Subcutaneous abdominal adipose tissue (tissue), 5 donors: ENCODE data around the gene CLHC1.
A peak's percentile ranks its signal among the peaks of the same experiment; 100 is the strongest.

Source experiments
- H3K27ac ChIP-seq: one replicate; pipeline ENCODE4 v1.7.0; 2013; ENCODE audit warnings: low read depth, mild to moderate bottlenecking, inconsistent platforms, low read length, moderate library complexity
- H3K27me3 ChIP-seq, 5 donors: one replicate each; pipeline ENCODE4 v1.7.0; 2013; ENCODE audit warnings: low read length in 5 of 5, inconsistent platforms in 1 of 5; ENCODE audit not compliant: control insufficient read depth in 5 of 5, insufficient read depth in 4 of 5
- H3K36me3 ChIP-seq, 5 donors: one replicate each; pipeline ENCODE4 v1.7.0; 2013; ENCODE audit warnings: low read length in 5 of 5; ENCODE audit not compliant: control insufficient read depth in 5 of 5, insufficient read depth in 5 of 5
- H3K4me1 ChIP-seq, 5 donors: one replicate each; pipeline ENCODE4 v1.7.0; 2013; ENCODE audit warnings: low read length in 5 of 5, mild to moderate bottlenecking in 3 of 5, moderate library complexity in 1 of 5; ENCODE audit not compliant: control insufficient read depth in 5 of 5, insufficient read depth in 5 of 5
- H3K4me3 ChIP-seq, 5 donors: one replicate each; pipeline ENCODE4 v1.7.0; 2013; ENCODE audit warnings: low read length in 5 of 5, low read depth in 1 of 5
- H3K9ac ChIP-seq, 5 donors: one replicate each; pipeline ENCODE4 v1.7.0; 2013; ENCODE audit warnings: low read length in 5 of 5, mild to moderate bottlenecking in 4 of 5, moderate library complexity in 3 of 5
- H3K9me3 ChIP-seq, 5 donors: one replicate each; pipeline ENCODE4 v1.7.0; 2013; ENCODE audit warnings: low read length in 5 of 5; ENCODE audit not compliant: control insufficient read depth in 5 of 5
- donor health status: healthy.
- donor health status: healthy.
- donor health status: healthy.
- donor health status: healthy.
- donor health status: healthy.

Gene CLHC1

DNA sequence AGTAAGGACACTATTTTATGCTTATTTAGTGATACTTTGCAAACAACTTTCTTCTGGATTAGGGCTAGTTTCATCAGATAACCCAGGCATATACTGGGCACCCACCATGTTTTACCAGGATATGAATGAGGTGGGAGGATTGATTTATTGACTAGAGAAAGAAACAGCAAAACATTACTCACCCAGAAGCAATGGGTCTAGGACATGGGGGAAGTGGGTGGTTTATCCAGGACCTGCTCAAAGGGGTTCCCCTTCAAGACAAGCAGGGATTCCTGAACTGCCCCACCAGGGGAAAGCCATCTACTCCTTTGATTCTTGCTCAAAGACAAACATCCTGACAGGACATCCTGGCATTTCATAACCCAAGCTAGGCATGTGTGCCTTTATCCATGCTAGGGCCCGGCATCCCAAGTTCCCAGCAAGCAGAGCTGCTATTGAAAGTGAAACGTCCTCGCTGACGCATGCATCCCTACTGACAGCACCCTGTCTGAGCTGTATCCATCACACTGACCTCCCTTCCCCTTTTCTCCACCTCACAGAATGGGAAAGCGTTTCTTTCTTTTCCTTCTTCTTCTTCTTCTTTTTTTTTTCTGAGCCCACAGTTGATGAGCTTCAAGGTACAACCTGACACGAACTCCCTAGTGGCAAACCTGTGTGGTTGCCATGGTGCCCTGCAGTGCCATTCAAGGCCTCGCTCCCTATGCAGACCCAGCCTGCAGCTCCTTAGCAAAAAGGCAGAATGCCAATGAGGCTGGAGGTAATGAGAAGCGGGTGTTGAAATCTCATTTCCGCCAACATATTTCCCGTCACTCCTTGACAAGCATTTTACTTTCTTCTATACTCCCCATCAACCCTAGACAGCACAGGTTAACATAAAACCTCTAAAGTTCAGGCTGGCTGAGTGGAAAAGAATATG lies 70.5 kb downstream of the CLHC1 start:
- peak overlapping the region; percentile 70 for H3K27ac ChIP-seq
- no peaks in the 10 kb centered on the region for H3K9me3 ChIP-seq
- peaks cover 16 to 76% (median 69%) of the 10 kb centered on the region in 5 donors for H3K4me1 ChIP-seq
- H3K27me3 ChIP-seq, result no peaks in the 10 kb centered on the region
- peak overlapping the region in 2 of 5 donors; percentile 24 to 32 for H3K4me3 ChIP-seq
- peak overlapping the region in 1 of 5 donors; percentile 16 for H3K9ac ChIP-seq
- H3K36me3 ChIP-seq, result no peaks in the 10 kb centered on the region

DNA sequence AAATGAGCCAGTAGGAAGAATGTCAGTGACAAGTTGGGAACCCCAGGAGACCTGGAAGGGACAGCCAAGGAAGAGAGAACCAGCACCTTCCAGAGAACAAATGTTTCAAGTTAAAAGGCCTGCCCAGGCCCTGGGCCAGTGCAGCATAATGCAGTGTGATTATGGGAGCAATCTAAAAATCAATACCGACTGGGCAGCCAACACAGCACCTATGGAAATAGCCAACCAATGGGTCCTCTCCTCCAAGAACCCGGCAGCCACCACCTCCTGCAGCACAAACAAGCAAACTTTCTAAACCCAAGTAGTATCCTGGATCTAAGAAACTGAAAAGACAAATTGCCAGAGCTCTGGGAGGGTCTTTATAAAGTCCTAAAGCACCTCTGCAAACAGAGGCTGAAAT lies 71.7 kb downstream of the CLHC1 start:
- peaks cover 16 to 82% (median 72%) of the 10 kb centered on the region in 5 donors for H3K4me1 ChIP-seq
- no peak overlapping the region for H3K9ac ChIP-seq

DNA sequence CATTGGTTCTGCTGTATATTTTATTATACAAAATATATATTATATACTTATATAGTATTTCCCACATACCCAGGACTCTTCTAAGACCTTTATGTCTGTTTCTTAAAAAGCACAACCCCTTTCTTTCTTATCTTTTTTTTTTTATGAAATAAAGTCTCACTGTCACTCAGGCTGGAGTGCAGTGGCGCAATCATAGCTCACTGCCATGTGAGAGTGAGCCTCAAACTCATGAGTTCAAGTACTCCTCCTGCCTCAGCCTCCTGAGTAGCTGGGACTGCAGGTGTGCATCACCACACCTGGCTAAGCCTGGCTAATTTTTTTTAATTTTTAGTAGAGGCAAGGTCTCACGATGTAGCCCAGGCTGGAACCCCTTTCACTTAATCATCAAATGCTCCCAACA lies 72.3 kb downstream of the CLHC1 start:
- no peak overlapping the region for H3K4me3 ChIP-seq
- no peak overlapping the region for H3K9ac ChIP-seq
- H3K36me3 ChIP-seq, result no peaks in the 10 kb centered on the region
- H3K27me3 ChIP-seq, result no peaks in the 10 kb centered on the region
- peaks cover 16 to 84% (median 75%) of the 10 kb centered on the region in 5 donors for H3K4me1 ChIP-seq
- H3K9me3 ChIP-seq, result no peaks in the 10 kb centered on the region
- peak overlapping the region; percentile 66 for H3K27ac ChIP-seq

More for the DNA sequence above, 71.7 kb downstream of the CLHC1 start:
- Histone ChIP-seq H3K27ac (peak overlapping the region; percentile 70), H3K36me3 (no peaks in the 10 kb centered on the region), H3K27me3 (no peaks in the 10 kb centered on the region), H3K4me3 (no peak overlapping the region), H3K9me3 (no peaks in the 10 kb centered on the region)

DNA sequence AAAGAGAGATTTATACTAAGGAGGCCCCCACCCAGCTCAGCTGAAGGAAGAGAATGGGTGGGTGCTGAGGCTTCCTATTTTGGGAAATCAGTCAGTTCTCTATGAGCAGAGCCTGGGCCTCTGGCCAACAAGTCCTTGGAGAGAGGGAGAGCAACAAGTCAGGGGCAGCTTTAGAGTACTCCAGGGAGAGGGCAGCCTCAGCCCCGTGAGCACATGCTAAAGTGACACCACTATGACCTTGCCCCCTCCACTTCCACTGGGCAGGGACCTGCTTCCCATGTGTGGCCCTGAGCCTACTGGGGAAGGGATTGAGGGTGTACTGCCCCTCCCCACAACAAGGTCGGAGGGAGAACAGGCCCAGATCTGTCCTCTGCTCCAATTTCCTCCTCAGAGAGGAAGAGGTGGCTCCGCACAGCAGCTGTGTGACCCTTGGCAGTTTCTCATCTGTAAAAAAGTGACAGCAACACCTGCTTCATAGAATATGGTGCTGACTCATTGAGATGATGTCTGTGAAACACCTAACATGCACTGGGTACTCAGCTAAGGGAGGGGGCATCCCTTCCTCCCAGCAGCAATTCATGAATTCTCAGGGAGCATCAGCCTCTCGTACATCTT lies 72.9 kb downstream of the CLHC1 start:
- no peaks in the 10 kb centered on the region for H3K27me3 ChIP-seq
- peak overlapping the region in 1 of 5 donors; percentile 41 for H3K4me3 ChIP-seq
- no peaks in the 10 kb centered on the region for H3K9me3 ChIP-seq
- peaks cover 17 to 89% (median 81%) of the 10 kb centered on the region in 5 donors for H3K4me1 ChIP-seq
- peak overlapping the region in 3 of 5 donors; percentile 7 to 23 (median 19) for H3K9ac ChIP-seq
- no peaks in the 10 kb centered on the region for H3K36me3 ChIP-seq
- peak overlapping the region; percentile 66 for H3K27ac ChIP-seq

DNA sequence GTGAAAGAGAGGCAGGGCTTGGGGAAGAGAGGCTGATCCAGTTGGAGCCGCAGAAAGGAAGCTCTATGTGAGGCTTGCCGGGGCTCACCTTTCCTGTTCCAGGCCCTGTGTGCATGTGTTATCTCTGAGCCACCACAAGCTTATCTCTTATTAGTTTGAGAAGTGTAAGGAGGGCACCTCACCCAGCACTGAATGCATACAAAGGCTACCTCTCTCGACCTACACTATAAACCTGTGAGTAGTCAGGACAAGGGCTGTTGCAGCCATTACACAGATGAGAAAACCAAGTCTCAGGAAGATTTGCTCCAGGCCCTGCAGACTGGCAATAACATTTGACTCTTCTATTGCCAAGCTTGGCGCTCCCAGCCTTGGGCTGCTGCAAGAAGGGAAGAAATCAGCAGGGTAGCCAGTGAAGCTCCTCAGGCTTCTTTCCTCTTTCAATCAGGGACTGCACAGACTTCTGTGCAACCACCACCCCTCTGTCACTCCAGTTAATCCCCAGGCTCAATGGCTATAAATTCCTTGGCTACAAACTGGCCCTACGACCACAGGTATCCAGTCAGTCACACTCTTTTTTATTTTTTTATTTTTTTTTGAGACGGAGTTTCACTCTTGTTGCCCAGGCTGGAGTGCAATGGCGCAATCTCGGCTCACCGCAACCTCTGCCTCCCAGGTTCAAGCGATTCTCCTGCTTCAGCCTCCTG lies 73.8 kb downstream of the CLHC1 start:
- Histone ChIP-seq H3K9ac (no peak overlapping the region), H3K36me3 (no peaks in the 10 kb centered on the region), H3K4me1 (peaks cover 18 to 93% (median 83%) of the 10 kb centered on the region in 5 donors), H3K27me3 (no peaks in the 10 kb centered on the region), H3K9me3 (no peaks in the 10 kb centered on the region), H3K27ac (peak overlapping the region; percentile 66), H3K4me3 (no peak overlapping the region)

DNA sequence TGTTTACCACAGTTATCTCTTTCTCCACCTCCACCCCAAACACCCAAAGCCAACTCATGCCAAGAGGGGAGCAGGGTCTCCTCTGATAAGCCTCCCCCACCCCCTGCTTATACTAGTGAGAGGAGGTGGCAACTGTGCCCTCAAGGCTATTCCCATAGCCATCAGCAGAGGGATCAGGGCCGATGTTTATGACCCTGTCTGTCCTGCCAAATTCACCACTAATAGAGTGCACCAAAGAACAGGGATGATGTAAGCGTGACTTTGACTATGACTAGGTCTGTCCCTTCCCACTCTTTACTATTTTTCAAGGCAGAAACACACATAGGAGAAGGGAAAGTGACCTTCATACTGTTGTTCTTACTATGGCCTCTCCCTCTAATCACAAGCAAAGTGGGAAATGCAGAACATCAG lies 74.6 kb downstream of the CLHC1 start:
- no peak overlapping the region for H3K4me3 ChIP-seq
- no peaks in the 10 kb centered on the region for H3K27me3 ChIP-seq
- H3K27ac ChIP-seq, result peak overlapping the region; percentile 66
- H3K9ac ChIP-seq, result no peak overlapping the region
- H3K4me1 ChIP-seq, result peaks cover 17 to 93% (median 84%) of the 10 kb centered on the region in 5 donors
- no peaks in the 10 kb centered on the region for H3K9me3 ChIP-seq
- no peaks in the 10 kb centered on the region for H3K36me3 ChIP-seq

DNA sequence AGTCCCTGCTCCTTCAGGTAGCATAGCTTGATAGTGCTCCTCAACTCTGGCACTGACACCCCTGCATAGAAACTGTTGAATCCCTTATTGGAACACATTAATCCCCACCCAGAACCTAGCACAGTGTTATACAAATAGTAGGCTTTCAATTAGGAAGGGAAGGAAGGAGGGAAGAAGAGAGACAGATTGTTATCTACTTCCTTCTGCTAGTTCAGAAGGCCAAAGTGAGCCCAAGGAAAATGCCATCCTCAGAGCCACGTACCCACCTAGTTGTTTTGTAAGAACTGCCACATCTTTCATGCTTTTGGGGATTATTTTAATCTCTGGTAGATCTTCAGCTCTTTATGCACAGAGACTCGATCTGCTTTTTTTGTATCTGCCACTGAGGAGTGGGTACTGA lies 75.1 kb downstream of the CLHC1 start:
- Histone ChIP-seq H3K4me3 (no peak overlapping the region), H3K27ac (peak overlapping the region; percentile 66), H3K4me1 (peaks cover 17 to 93% (median 87%) of the 10 kb centered on the region in 5 donors)

DNA sequence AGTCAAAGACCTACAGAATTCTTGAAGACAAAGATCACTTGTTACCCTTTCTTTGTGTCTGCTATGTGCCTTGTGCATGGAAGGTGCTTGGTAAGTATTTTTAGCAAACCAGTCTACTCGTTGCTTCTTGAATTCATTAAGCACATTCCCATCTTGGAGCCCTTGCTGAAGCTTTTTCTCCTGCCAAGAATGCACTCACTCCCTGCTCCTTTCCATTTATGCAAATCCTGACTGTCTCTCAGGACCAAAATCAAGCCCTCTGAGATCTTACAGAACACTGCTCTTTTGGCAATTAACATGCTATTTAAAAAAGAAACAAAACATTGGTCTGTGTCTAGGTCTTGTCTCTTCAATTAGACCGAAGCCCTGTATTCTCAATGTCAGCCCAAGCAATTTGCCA lies 75.8 kb downstream of the CLHC1 start:
- H3K4me3 ChIP-seq, result no peak overlapping the region
- H3K9ac ChIP-seq, result no peak overlapping the region
- H3K4me1 ChIP-seq, result peaks cover 17 to 92% (median 83%) of the 10 kb centered on the region in 5 donors
- no peaks in the 10 kb centered on the region for H3K9me3 ChIP-seq
- H3K27ac ChIP-seq, result peak overlapping the region; percentile 66
- no peaks in the 10 kb centered on the region for H3K27me3 ChIP-seq
- H3K36me3 ChIP-seq, result no peaks in the 10 kb centered on the region

More for the DNA sequence above, 75.1 kb downstream of the CLHC1 start:
- Histone ChIP-seq H3K9ac (no peak overlapping the region), H3K9me3 (no peaks in the 10 kb centered on the region), H3K36me3 (no peaks in the 10 kb centered on the region), H3K27me3 (no peaks in the 10 kb centered on the region)

DNA sequence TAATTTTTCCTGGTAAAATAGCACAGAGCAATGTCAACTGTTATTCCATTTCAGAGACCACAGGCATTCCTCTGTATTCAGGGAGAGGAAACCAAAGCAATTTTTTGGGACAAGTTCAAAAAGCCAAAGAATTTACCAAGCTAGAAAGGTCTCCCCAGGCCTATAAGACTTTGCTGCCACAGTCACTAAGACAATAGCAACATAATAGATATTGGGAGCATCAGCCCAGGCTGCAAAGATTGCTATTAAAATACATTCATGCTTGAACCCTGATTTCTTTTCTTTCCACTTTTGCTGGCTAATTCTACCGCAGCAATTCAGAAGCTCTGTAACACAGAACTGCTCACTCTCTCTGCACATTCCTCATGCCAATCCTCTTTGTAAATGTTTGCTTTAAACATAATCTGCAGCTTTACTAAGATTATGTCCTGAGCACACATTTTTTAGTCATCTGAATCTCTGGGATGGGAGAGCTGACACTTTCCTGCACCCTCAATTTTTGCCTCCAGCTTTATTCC lies 76.3 kb downstream of the CLHC1 start:
- H3K4me1 ChIP-seq, result peaks cover 17 to 87% (median 81%) of the 10 kb centered on the region in 5 donors
- H3K4me3 ChIP-seq, result no peak overlapping the region
- no peak overlapping the region for H3K27ac ChIP-seq
- no peaks in the 10 kb centered on the region for H3K27me3 ChIP-seq
- no peak overlapping the region for H3K9ac ChIP-seq
- H3K36me3 ChIP-seq, result no peaks in the 10 kb centered on the region
- H3K9me3 ChIP-seq, result no peaks in the 10 kb centered on the region
